ENCODE measurements around the gene GPR45. TPM values are rescaled to one million over a fixed set of nuclear protein-coding genes. Genes with fewer than 3 reads are reported as not detected.

Gene GPR45
- total and polyA plus RNA-seq, 9 of the 15 experiments (the other 6 are each of a cell fraction or from before 2014, with no cell fraction given): not detected

DNA sequence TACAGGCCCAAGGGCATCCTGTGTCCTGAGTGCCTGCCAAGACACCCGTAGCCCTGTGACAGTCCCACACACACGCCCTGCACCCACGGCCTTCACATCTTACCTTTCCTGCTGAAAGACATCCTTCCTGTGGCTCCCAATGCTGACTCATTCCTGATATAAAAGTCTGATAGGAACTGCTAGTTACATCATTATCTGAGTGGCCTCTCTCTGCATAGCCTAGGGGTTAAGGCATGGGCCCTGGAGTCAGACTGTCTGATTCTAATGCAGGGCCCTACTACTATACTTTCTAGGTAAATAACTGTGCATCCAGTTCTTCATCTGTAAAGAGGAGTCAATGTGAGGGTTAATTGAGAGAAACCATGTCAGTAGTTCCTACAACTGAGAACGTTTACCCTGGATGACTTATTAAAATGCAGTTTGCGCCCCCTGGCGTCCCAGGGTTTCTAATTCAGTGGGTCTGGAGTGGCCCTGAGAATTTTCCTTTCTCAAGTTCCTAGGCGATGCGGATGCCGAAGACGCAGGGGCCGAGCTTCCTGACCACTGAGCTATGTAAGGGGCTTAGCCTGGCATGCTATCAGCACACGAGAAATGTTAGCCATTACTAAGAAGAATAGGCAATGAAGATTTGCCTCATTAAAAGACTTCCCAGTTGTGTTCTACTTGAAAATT is 6.0 kb upstream of the GPR45 start (continued):
- TF ChIP-seq HNRNPK (IDR thresholded peaks at IDR 0.05; ENCODE audit: low read depth, low read length, poor library complexity, severe bottlenecking) (no peak), ELF2 (CRISPR knock-in tag; IDR thresholded peaks at IDR 0.05) (no peak), ATF7 (IDR thresholded peaks at IDR 0.05) (peak; percentile 87), SNRNP70 (optimal IDR thresholded peaks at IDR 0.05; ENCODE audit: low read depth, low read length) (no peak), HMGN3 (IDR thresholded peaks at IDR 0.05; ENCODE audit: borderline replicate concordance, extremely low read depth, insufficient read length, low read depth, low read length) (no peak), KLF1 (tag; IDR thresholded peaks at IDR 0.05) (no peak), BCLAF1 (IDR thresholded peaks at IDR 0.05; ENCODE audit: borderline replicate concordance in 1 of 2, control insufficient read depth in 1 of 2, low read depth in 2 of 2, low read length in 1 of 2) (no peak), TSC22D4 (tag; IDR thresholded peaks at IDR 0.05) (no peak), SMARCC2 (IDR thresholded peaks at IDR 0.05; ENCODE audit: low read depth) (no peak), ID3 (CRISPR knock-in tag; IDR thresholded peaks at IDR 0.05) (no peak), ID3 (tag; IDR thresholded peaks at IDR 0.05) (no peak), BHLHE40 (IDR thresholded peaks at IDR 0.05; ENCODE audit: low read length) (no peak), ARID1B (IDR thresholded peaks at IDR 0.05) (peak; percentile 56), ZNF699 (CRISPR knock-in tag; IDR thresholded peaks at IDR 0.05; ENCODE audit: insufficient replicate concordance) (no peak)
- TF ChIP-seq, protein P1, sequence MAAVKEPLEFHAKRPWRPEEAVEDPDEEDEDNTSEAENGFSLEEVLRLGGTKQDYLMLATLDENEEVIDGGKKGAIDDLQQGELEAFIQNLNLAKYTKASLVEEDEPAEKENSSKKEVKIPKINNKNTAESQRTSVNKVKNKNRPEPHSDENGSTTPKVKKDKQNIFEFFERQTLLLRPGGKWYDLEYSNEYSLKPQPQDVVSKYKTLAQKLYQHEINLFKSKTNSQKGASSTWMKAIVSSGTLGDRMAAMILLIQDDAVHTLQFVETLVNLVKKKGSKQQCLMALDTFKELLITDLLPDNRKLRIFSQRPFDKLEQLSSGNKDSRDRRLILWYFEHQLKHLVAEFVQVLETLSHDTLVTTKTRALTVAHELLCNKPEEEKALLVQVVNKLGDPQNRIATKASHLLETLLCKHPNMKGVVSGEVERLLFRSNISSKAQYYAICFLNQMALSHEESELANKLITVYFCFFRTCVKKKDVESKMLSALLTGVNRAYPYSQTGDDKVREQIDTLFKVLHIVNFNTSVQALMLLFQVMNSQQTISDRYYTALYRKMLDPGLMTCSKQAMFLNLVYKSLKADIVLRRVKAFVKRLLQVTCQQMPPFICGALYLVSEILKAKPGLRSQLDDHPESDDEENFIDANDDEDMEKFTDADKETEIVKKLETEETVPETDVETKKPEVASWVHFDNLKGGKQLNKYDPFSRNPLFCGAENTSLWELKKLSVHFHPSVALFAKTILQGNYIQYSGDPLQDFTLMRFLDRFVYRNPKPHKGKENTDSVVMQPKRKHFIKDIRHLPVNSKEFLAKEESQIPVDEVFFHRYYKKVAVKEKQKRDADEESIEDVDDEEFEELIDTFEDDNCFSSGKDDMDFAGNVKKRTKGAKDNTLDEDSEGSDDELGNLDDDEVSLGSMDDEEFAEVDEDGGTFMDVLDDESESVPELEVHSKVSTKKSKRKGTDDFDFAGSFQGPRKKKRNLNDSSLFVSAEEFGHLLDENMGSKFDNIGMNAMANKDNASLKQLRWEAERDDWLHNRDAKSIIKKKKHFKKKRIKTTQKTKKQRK (IDR thresholded peaks at IDR 0.05; ENCODE audit: borderline replicate concordance, low read depth, low read length): no peak
- TF ChIP-seq, protein P2, sequence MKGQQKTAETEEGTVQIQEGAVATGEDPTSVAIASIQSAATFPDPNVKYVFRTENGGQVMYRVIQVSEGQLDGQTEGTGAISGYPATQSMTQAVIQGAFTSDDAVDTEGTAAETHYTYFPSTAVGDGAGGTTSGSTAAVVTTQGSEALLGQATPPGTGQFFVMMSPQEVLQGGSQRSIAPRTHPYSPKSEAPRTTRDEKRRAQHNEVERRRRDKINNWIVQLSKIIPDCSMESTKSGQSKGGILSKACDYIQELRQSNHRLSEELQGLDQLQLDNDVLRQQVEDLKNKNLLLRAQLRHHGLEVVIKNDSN (CRISPR knock-in tag; IDR thresholded peaks at IDR 0.05): no peak
- TF ChIP-seq, protein P3, sequence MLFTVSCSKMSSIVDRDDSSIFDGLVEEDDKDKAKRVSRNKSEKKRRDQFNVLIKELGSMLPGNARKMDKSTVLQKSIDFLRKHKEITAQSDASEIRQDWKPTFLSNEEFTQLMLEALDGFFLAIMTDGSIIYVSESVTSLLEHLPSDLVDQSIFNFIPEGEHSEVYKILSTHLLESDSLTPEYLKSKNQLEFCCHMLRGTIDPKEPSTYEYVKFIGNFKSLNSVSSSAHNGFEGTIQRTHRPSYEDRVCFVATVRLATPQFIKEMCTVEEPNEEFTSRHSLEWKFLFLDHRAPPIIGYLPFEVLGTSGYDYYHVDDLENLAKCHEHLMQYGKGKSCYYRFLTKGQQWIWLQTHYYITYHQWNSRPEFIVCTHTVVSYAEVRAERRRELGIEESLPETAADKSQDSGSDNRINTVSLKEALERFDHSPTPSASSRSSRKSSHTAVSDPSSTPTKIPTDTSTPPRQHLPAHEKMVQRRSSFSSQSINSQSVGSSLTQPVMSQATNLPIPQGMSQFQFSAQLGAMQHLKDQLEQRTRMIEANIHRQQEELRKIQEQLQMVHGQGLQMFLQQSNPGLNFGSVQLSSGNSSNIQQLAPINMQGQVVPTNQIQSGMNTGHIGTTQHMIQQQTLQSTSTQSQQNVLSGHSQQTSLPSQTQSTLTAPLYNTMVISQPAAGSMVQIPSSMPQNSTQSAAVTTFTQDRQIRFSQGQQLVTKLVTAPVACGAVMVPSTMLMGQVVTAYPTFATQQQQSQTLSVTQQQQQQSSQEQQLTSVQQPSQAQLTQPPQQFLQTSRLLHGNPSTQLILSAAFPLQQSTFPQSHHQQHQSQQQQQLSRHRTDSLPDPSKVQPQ (CRISPR knock-in tag; IDR thresholded peaks at IDR 0.05; ENCODE audit: borderline replicate concordance): no peak

Data from K562 (cell line).